NT2/D1 (cell line): ENCODE measurements around the gene GJA8.
"Not testable (repeated sequence)": the region's sequence is repeated elsewhere in the genome, so short reads cannot be mapped to it uniquely, and the experiment has no call there.

ENCODE experiments used
- SUZ12 ChIP-seq: IDR thresholded peaks from 2 replicates; pipeline ENCODE4 v1.6.1; 2011; ENCODE audit not compliant: insufficient read length, insufficient read depth; ENCODE audit errors: extremely low read depth
- YY1 ChIP-seq: IDR thresholded peaks from 2 replicates; pipeline ENCODE4 v1.6.1; 2011; ENCODE audit not compliant: insufficient read length, insufficient read depth
- ZNF274 ChIP-seq: IDR thresholded peaks from 2 replicates; pipeline ENCODE4 v1.6.1; 2011; ENCODE audit warnings: mild to moderate bottlenecking, low read depth, low read length

DNA sequence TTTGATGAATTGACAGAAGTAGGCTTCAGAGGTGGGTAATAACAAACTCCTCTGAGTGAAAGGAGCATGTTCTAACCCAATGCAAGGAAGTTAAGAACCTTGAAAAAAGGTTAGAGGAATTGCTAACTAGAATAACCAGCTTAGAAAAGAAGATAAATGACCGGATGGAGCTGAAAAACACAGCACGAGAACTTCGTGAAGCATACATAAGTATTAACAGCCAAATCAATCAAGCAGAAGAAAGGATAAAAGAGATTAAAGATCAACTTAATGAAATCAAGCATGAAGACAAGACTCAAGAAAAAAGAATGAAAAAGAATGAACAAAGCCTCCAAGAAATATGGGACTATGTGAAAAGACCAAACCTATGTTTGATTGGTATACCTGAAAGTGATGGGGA is 46.6 kb upstream of the GJA8 start:
- not testable (repeated sequence) for TF ChIP-seq ZNF274, YY1, SUZ12
